Measurements from ENCODE around the gene MARCO.
"Not testable (repeated sequence)": the region's sequence is repeated elsewhere in the genome, so short reads cannot be mapped to it uniquely, and the experiment has no call there.

MARCO gene

GRCh38 chr2:118974103-118974993 lies 32.4 kb downstream of the MARCO start:
- no peak for DNase-seq (ENCODE audit: low spot score)

GRCh38 chr2:118975133-118975532 lies 33.1 kb downstream of the MARCO start:
- DNase-seq (ENCODE audit: low spot score): no peak

GRCh38 chr2:118978064-118978463 lies 36.1 kb downstream of the MARCO start:
- DNase-seq (ENCODE audit: low spot score): no peak

DNA sequence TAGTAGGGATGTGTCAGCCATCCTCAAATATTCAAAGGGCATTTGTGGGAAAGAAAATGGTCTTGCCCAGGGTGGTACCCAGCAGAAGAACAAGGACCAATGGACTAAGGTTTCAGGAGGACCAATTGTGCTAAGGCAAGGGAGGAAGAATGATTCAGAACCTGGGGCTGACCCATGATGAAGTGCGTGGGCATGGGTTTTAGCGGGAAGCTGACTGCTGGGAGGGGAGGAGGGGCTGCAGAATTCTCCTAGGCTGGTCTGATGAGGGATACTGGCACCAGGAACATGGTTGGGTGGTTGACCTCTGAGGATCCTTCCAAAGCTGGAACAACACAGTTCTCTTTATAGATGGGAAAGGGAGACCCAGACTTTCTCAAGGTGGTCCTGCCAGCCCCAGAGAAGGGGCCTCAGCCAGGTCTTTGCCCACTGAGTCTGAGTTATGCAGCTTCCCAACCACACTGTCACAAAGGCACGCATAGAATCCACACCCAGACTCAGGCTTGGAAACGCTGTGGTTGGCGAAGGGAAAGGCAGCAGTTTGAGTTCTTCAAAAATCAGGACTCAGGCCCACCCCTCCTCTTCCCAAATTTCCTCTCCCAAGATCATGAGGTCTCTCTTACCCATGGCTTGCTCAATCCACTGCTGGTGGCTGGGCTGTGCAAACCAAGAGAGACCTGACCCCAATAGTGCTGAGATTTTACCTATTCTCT lies 37.3 kb downstream of the MARCO start:
- no peak for DNase-seq (ENCODE audit: low spot score)

- DNase-seq (ENCODE audit: low spot score): no peak
Measured at GRCh38 chr2:118980022-118980421, 38.0 kb downstream of the MARCO start.

DNA sequence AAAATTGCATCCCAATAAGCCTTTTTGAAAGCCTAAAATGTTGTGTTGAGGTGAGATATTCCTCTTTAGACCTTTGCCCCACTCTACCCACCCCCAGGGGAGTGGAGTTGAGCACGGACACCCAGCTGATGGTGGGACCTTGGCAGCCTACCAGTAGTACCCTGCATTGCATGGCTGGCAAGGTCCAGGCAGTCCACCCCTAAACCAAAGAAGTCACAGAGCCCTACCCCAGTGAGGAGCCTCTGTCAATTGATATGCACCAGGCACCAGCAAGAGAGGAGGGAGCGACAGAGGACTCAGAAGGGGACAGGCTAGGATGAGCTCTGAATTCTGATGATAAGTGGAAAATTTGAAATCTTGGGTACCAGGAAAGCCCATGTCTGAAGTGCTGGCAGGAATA lies 38.6 kb downstream of the MARCO start:
- DNase-seq (ENCODE audit: low spot score): no peak

DNA sequence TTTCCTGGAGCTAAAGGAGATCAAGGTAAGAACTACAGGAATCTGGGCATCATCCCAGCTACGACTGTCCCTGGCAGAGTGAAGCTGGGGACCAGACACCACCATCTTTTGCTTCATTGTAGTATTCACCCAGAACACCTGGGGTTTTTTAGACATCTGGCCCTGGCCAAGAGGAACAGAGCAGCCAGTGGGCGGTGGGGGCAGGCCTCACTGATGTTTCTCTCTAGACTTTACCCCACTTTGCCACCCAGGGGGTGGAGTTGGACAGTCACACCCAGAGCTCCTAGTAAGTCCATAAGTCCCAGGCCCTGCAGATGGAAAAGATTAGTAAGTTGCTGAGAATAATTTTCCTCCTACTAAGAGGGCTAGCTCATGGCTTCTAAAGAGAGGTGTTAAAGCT lies 39.6 kb downstream of the MARCO start:
- no peak for DNase-seq (ENCODE audit: low spot score)

GRCh38 chr2:118982039-118982438 lies 40.0 kb downstream of the MARCO start:
- DNase-seq (ENCODE audit: low spot score): no peak

- no peak for DNase-seq (ENCODE audit: low spot score)
Measured at GRCh38 chr2:118983133-118983532, 41.1 kb downstream of the MARCO start.

GRCh38 chr2:118983915-118984314 lies 41.9 kb downstream of the MARCO start:
- no peak for DNase-seq (ENCODE audit: low spot score)

GRCh38 chr2:118986738-118987137 lies 44.7 kb downstream of the MARCO start:
- DNase-seq (ENCODE audit: low spot score): no peak

GRCh38 chr2:118987886-118988285 lies 45.9 kb downstream of the MARCO start:
- DNase-seq (ENCODE audit: low spot score): no peak

DNA sequence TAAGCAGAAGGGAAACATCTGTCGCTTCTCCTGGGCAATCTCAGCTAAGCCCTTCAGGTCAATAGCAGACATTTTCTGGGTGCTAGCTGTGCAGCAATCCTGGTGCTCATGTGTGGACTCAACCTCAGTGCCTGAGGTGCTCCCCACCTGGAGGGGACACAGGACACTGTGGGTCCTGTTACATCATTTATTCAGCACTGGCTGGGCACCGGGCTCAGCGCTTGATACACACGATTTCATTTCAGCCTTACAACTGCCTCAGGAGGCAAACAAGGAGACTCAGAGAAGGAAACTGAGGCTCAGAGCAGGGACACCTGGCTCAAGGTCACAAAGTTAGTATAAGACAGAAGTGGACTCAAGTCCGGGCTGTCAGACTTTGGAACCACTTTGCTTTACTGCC lies 46.7 kb downstream of the MARCO start:
- no peak for DNase-seq (ENCODE audit: low spot score)

DNA sequence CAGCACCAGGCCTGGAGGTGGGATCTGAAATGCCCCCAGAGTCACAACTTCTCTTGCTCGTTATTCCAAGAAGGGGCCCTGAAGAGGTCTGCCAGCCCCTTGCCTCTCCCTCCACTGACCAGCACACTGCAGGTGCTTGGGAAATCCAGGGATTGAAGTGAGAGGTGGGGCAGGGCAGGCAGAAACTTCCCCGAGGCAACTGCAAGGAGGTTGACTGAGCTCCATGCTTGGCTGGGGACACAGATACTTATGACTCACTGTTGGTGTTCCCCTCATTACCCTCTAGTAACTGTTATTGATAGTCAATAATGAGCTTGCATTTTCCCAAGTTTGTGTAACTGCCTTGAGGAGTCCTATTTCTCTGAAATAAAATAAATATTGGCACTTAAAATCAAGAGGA lies 47.5 kb downstream of the MARCO start:
- no peak for DNase-seq (ENCODE audit: low spot score)

DNA sequence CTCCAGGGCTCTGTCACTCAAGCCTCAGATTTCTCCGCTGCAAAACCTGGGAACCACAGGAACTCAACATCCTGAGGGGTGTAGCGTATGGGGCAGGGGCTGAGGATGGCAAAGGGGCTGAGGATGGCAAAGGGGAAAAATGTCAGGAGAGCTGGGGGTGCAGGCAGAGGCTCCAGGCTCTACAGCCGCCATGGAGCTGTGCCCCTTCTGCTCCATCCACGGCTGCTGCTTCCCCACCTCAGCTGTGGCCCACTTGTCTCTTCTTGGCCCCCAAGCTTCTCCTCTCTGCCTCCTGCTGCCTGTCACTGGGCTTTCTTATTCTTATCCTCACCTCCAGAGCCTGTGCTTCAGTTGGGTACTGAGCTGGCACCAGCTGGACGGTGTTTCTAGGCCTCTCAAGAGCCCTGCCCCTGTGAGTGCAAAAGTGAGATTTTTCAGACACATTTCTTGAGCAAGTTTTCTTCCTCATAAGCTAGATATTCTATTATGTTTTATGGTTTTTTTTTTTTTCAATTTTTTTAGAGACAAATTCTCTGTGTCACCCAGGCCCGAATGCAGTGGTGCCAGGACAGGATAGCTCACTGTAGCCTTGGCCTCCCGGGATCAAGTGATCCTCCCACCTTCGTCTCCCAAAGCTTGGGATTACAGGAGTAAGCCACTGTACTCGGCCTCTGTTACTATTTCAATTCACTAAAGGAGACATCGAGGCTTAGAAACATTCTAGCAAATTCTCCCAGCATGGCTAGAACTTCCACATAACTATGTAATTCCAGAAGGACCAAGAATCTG lies 49.0 kb downstream of the MARCO start:
- DNase-seq (ENCODE audit: low spot score): no peak

DNA sequence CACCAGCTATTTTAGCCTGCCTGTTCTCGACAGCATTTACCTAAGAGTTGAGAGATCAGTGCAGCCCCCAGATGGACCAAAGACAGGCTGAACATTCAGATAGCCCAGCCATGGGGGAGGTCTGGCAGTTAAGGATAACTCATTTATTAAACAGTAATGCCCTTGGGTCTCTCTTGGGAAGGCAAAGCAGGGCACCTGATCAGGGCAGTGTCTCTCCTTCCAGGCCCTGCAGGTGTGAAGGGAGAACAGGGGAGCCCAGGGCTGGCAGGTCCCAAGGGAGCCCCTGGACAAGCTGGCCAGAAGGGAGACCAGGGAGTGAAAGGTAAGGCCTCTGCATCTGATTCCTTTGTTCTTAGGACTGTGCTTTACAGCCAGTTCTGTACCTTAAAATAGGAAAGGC lies 49.6 kb downstream of the MARCO start:
- no peak for DNase-seq (ENCODE audit: low spot score)

DNA sequence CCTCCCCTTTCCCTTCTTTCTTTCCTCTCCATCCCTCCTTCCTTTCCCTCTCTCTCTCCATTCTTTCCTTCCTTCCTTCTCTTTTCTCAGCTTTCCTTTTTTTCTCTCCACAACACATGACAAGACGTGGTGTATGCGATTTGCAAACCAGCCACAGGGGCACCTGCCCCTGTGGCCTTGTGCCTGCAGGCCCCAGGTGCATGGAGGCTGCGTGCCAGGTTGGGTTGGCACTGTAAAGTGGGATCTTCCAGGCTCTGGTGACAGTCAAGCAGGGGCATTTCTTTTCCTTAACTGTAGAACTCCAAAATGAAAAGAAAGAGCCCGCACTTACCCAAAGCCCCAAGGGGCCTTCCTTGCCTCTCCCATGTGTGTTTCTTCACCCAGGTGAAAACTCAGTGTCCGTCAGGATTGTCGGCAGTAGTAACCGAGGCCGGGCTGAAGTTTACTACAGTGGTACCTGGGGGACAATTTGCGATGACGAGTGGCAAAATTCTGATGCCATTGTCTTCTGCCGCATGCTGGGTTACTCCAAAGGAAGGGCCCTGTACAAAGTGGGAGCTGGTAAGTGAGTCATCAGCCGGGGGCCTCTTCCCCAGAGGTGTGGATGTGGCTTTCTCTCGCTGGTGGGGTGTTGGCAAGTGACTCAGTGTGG lies 50.9 kb downstream of the MARCO start:
- DNase-seq (ENCODE audit: low spot score): no peak

GRCh38 chr2:118993392-118993752 lies 51.4 kb downstream of the MARCO start:
- DNase-seq (ENCODE audit: low spot score): no peak

DNA sequence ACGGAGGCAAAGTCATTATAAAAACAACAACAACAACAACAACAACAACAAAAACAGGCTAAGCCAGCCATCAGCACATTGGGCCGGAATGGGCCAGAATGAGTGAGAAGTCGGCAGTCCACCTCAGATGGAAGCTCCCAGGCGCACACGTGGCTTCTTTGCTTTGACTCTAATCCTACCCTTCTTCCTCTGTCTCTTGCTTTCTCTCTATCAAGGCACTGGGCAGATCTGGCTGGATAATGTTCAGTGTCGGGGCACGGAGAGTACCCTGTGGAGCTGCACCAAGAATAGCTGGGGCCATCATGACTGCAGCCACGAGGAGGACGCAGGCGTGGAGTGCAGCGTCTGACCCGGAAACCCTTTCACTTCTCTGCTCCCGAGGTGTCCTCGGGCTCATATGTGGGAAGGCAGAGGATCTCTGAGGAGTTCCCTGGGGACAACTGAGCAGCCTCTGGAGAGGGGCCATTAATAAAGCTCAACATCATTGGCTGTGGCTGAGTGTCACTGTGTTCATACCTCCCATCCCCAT lies 52.2 kb downstream of the MARCO start:
- no peak for DNase-seq (ENCODE audit: low spot score)

DNA sequence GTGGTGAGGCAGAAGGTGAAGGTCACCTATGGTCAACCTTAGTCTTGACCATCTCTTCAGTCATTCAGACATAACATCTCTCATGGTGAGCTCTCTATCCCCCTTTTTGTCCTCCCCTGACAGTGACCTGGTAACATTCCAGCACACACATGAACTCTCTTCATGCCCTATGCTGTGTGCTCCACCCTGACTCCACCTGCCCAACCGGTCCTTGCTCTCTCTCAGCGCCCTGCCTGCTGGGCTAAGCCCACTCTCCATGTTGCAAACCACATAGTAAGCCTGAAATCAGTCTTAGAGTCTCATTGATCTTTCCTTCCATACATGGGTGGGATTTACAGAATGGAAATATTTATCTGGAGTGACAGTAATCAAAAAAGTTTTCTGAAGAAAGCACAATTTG lies 52.8 kb downstream of the MARCO start:
- no peak for DNase-seq (ENCODE audit: low spot score)

GRCh38 chr2:119003856-119004255 lies 61.9 kb downstream of the MARCO start:
- not testable (repeated sequence) for DNase-seq (ENCODE audit: low spot score)

DNA sequence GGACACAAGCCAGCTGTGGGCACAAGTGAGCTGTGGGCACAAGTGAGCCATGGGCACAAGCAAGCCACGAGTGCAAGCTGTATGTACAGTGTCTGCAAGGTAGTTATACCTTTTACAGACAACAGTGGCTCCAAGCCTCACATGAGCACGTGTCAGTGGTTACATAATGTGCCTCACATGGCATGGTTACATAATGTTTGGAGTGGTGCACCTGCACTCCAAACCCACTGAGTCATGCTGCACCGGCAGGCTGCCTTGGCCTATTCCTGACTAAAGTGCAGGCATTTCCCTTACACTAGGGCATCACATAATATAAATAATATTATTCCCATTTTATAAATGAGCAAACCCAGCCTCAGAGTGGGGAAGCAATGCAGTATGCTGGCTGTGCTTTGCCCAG lies 62.6 kb downstream of the MARCO start:
- no peak for DNase-seq (ENCODE audit: low spot score)

All from CD4-positive, alpha-beta T cell treated with Interleukin-2 at 100 ng/mL for 4 hours (primary cell).